H9 (cell line): ENCODE data around the gene BOD1L2. TPM values are rescaled to one million over a fixed set of nuclear protein-coding genes. Genes with fewer than 3 reads are reported as not detected.

ENCODE experiments used
- DNase-seq: peaks from one replicate; pipeline ENCODE4 v3.0.0-alpha.2; 2017
- H2AFZ ChIP-seq: one replicate; pipeline ENCODE4 v1.6.1; 2013; ENCODE audit warnings: mild to moderate bottlenecking, low read length, control low read depth, moderate library complexity
- H2AK5ac ChIP-seq: 2 replicates; pipeline ENCODE4 v1.6.1; 2013; ENCODE audit warnings: low read length, control low read depth, mixed read lengths; ENCODE audit not compliant: insufficient read length
- H2BK120ac ChIP-seq: one replicate; pipeline ENCODE4 v1.6.1; 2013; ENCODE audit warnings: low read depth, mild to moderate bottlenecking, low read length, control low read depth, inconsistent platforms; ENCODE audit not compliant: poor library complexity, severe bottlenecking
- H2BK12ac ChIP-seq: 2 replicates; pipeline ENCODE4 v1.6.1; 2013; ENCODE audit warnings: low read length, control low read depth, mixed read lengths, low read depth; ENCODE audit not compliant: insufficient read length
- H2BK15ac ChIP-seq: 2 replicates; pipeline ENCODE4 v1.6.1; 2013; ENCODE audit warnings: low read depth, low read length, control low read depth
- H2BK20ac ChIP-seq: one replicate; pipeline ENCODE4 v1.6.1; 2013; ENCODE audit warnings: low read depth, mild to moderate bottlenecking, low read length, control low read depth, inconsistent platforms; ENCODE audit not compliant: poor library complexity, severe bottlenecking
- H2BK5ac ChIP-seq: 2 replicates; pipeline ENCODE4 v1.6.1; 2013; ENCODE audit warnings: low read length, control low read depth, mixed read lengths; ENCODE audit not compliant: insufficient read length
- H3K14ac ChIP-seq: 2 replicates; pipeline ENCODE4 v1.6.1; 2013; ENCODE audit warnings: low read length, control low read depth; ENCODE audit not compliant: insufficient read depth
- H3K18ac ChIP-seq: 2 replicates; pipeline ENCODE4 v1.6.1; 2013; ENCODE audit warnings: low read depth, mild to moderate bottlenecking, mixed read lengths, low read length, control low read depth; ENCODE audit not compliant: insufficient read length
- H3K23ac ChIP-seq: 2 replicates; pipeline ENCODE4 v1.6.1; 2013; ENCODE audit warnings: low read length, control low read depth, mixed read lengths, low read depth; ENCODE audit not compliant: insufficient read length
- H3K23me2 ChIP-seq: 2 replicates; pipeline ENCODE4 v1.6.1; 2013; ENCODE audit warnings: low read depth, mild to moderate bottlenecking, mixed read lengths, low read length, control low read depth; ENCODE audit not compliant: insufficient read length, poor library complexity, severe bottlenecking
- H3K27ac ChIP-seq: 2 replicates; pipeline ENCODE4 v1.5.1; 2013; ENCODE audit warnings: low read length, control low read depth, mixed read lengths, low read depth; ENCODE audit not compliant: insufficient read length
- H3K27me3 ChIP-seq: 2 replicates; pipeline ENCODE4 v1.6.1; 2013; ENCODE audit warnings: low read length, control low read depth, inconsistent platforms; ENCODE audit not compliant: insufficient read depth
- H3K4ac ChIP-seq: 2 replicates; pipeline ENCODE4 v1.6.1; 2013; ENCODE audit warnings: low read depth, mild to moderate bottlenecking, control low read depth, inconsistent platforms, low read length, moderate library complexity
- H3K4me1 ChIP-seq: 2 replicates; pipeline ENCODE4 v1.6.1; 2013; ENCODE audit warnings: low read length, control low read depth, inconsistent platforms; ENCODE audit not compliant: insufficient read depth
- H3K4me2 ChIP-seq: 2 replicates; pipeline ENCODE4 v1.6.1; 2013; ENCODE audit warnings: low read length, control low read depth, mixed read lengths; ENCODE audit not compliant: insufficient read length, insufficient read depth
- H3K56ac ChIP-seq: 2 replicates; pipeline ENCODE4 v1.6.1; 2013; ENCODE audit warnings: low read depth, mild to moderate bottlenecking, mixed read lengths, low read length, control low read depth; ENCODE audit not compliant: insufficient read length
- H3K79me1 ChIP-seq: 2 replicates; pipeline ENCODE4 v1.6.1; 2013; ENCODE audit warnings: low read depth, mild to moderate bottlenecking, moderate library complexity, low read length, control low read depth, inconsistent platforms; ENCODE audit not compliant: insufficient read depth, poor library complexity, severe bottlenecking
- H3K79me2 ChIP-seq: 2 replicates; pipeline ENCODE4 v1.6.1; 2013; ENCODE audit warnings: low read length, control low read depth, inconsistent platforms; ENCODE audit not compliant: insufficient read depth
- H3K9ac ChIP-seq: 2 replicates; pipeline ENCODE4 v1.6.1; 2013; ENCODE audit warnings: low read length, control low read depth, mixed read lengths; ENCODE audit not compliant: insufficient read length; ENCODE audit errors: extremely low read depth
- H3K9me3 ChIP-seq: one replicate; pipeline ENCODE4 v1.6.1; 2013; ENCODE audit warnings: low read depth, low read length, inconsistent platforms; ENCODE audit not compliant: control insufficient read depth
- H3T11ph ChIP-seq: one replicate; pipeline ENCODE4 v1.6.1; 2013; ENCODE audit warnings: mild to moderate bottlenecking, low read length, control low read depth, inconsistent platforms
- H4K20me1 ChIP-seq: one replicate; pipeline ENCODE4 v1.6.1; 2013; ENCODE audit not compliant: control insufficient read depth, insufficient read length, insufficient read depth
- H4K5ac ChIP-seq: 2 replicates; pipeline ENCODE4 v1.6.1; 2013; ENCODE audit warnings: low read depth, mild to moderate bottlenecking, mixed read lengths, low read length, control low read depth; ENCODE audit not compliant: insufficient read length
- H4K8ac ChIP-seq: replicated peaks from 2 replicates; pipeline ENCODE4 v1.6.1; 2013; ENCODE audit warnings: low read length, control low read depth, mixed read lengths, low read depth; ENCODE audit not compliant: insufficient read length
- H4K91ac ChIP-seq: 2 replicates; pipeline ENCODE4 v1.6.1; 2013; ENCODE audit warnings: low read depth, mild to moderate bottlenecking, moderate library complexity, mixed read lengths, low read length, control low read depth; ENCODE audit not compliant: insufficient read length
- H3K27ac Mint-ChIP-seq, 3 experiments: 2 replicates in 2 of 3; 3 replicates in 1 of 3; pipeline ENCODE4 v1.8.0; 2020 to 2021; ENCODE audit warnings: mixed read lengths in 3 of 3, mild to moderate bottlenecking in 1 of 3, moderate library complexity in 1 of 3
- H3K27me3 Mint-ChIP-seq: 2 replicates; pipeline ENCODE4 v1.8.0; 2021; ENCODE audit warnings: low read depth, mild to moderate bottlenecking, moderate library complexity, mixed read lengths
- H3K36me3 Mint-ChIP-seq, 3 experiments: 2 replicates in 2 of 3; 3 replicates in 1 of 3; pipeline ENCODE4 v1.8.0; 2020 to 2021; ENCODE audit warnings: low read depth in 3 of 3, mixed read lengths in 3 of 3; ENCODE audit not compliant: insufficient read depth in 1 of 3
- H3K4me1 Mint-ChIP-seq, 2 experiments: 2 replicates each; pipeline ENCODE4 v1.8.0; 2020; ENCODE audit warnings: mixed read lengths in 2 of 2
- H3K4me3 Mint-ChIP-seq, 2 experiments: 2 replicates in 1 of 2; 3 replicates in 1 of 2; pipeline ENCODE4 v1.8.0; 2020 to 2021; ENCODE audit warnings: mild to moderate bottlenecking in 2 of 2, mixed read lengths in 2 of 2, moderate library complexity in 1 of 2
- H3K9me3 Mint-ChIP-seq, 2 experiments: 2 replicates in 1 of 2; 3 replicates in 1 of 2; pipeline ENCODE4 v1.8.0; 2020; ENCODE audit warnings: mild to moderate bottlenecking in 2 of 2, mixed read lengths in 2 of 2, moderate library complexity in 1 of 2
- WGBS: extraction: QIAGEN DNeasy Blood & Tissue Kit; methylation state at CpG from one replicate; pipeline ENCODE4 v1.1.7; 2013; ENCODE audit warnings: missing lambda C conversion rate, low lambda C conversion rate, mixed read lengths; ENCODE audit not compliant: insufficient read length; ENCODE audit errors: extremely low coverage; 5-methylcytosine and 5-hydroxymethylcytosine counted together
- total RNA-seq: library from RNA; stranded (reverse); gene quantifications from 2 replicates; pipeline ENCODE4 v1.2.1, GENCODE V29; 2021
- TF ChIP-seq, protein P1 (sequence below): fragments of 200-600 bp; sonication (generic); conservative IDR thresholded peaks from 3 replicates; pipeline ENCODE4 v1.8.0; 2021; ENCODE audit warnings: antibody characterized with exemption, mild to moderate bottlenecking

BOD1L2 gene
- total RNA-seq, 1 experiment from 2014 or later = not detected

GRCh38 chr18:57137847-57138246 lies 9.0 kb upstream of the BOD1L2 start:
- Histone ChIP-seq H3K14ac (no peak overlapping the region), H3K79me2 (no peaks in the 10 kb centered on the region), H3K4me2 (no peak overlapping the region), H3K27me3 (no peaks in the 10 kb centered on the region), H3K27ac (no peak overlapping the region), H4K5ac (no peak overlapping the region), H3K4me1 (no peaks in the 10 kb centered on the region), H2BK20ac (no peak overlapping the region), H2BK15ac (no peak overlapping the region), H2AFZ (no peak overlapping the region), H3K56ac (no peak overlapping the region), H3K23ac (no peak overlapping the region), H4K20me1 (no peaks in the 10 kb centered on the region), H2BK12ac (no peak overlapping the region), H2BK120ac (no peak overlapping the region), H3K9me3 (no peaks in the 10 kb centered on the region), H3K23me2 (no peaks in the 10 kb centered on the region), H3K4ac (no peak overlapping the region), H3K79me1 (no peaks in the 10 kb centered on the region), H4K8ac (no peak overlapping the region), H2AK5ac (no peak overlapping the region), H2BK5ac (no peak overlapping the region), H3K9ac (no peak overlapping the region), H3T11ph (no peak overlapping the region), H4K91ac (no peak overlapping the region), H3K18ac (no peak overlapping the region)
- Mint-ChIP-seq H3K27ac (no peak overlapping the region), H3K36me3 (no peaks in the 10 kb centered on the region; a peak in 1 of 7 replicates), H3K4me3 (no peak overlapping the region), H3K27me3 (no peaks in the 10 kb centered on the region; the same call in 1 of the 2 replicates), H3K9me3 (peaks cover 0 to 4% of the 10 kb centered on the region in 2 experiments; a peak in 2 of 5 replicates), H3K4me1 (peaks cover 3 to 5% of the 10 kb centered on the region in 2 experiments; a peak in 2 of 4 replicates)
- TF ChIP-seq, protein P1, sequence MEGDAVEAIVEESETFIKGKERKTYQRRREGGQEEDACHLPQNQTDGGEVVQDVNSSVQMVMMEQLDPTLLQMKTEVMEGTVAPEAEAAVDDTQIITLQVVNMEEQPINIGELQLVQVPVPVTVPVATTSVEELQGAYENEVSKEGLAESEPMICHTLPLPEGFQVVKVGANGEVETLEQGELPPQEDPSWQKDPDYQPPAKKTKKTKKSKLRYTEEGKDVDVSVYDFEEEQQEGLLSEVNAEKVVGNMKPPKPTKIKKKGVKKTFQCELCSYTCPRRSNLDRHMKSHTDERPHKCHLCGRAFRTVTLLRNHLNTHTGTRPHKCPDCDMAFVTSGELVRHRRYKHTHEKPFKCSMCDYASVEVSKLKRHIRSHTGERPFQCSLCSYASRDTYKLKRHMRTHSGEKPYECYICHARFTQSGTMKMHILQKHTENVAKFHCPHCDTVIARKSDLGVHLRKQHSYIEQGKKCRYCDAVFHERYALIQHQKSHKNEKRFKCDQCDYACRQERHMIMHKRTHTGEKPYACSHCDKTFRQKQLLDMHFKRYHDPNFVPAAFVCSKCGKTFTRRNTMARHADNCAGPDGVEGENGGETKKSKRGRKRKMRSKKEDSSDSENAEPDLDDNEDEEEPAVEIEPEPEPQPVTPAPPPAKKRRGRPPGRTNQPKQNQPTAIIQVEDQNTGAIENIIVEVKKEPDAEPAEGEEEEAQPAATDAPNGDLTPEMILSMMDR = no peak
- no peak for DNase-seq
- no CpG with 5 or more reads among the region's 3 CpGs for WGBS
